Body of pancreas (tissue), 4 donors: ENCODE results near the gene HOXC4. TPM values are rescaled to one million over a fixed set of nuclear protein-coding genes. Genes with fewer than 3 reads are reported as not detected.

ENCODE experiments used
- ATAC-seq: fragments of 150-250 bp; one replicate; pipeline ENCODE4 v1.9.1; 2016
- DNase-seq, 4 donors: peaks; one replicate each; pipeline ENCODE4 v3.0.0-alpha.2; 2019
- H3K27ac ChIP-seq, 4 donors: fragments of 200-600 bp; sonication (generic); 1 replicate in 3 of 4; 2 replicates in 1 of 4; pipeline versions ENCODE4 v1.5.1 to v1.6.1; 2016 to 2019; ENCODE audit warnings: mild to moderate bottlenecking in 1 of 4, mixed read lengths in 1 of 4, moderate library complexity in 1 of 4
- H3K27me3 ChIP-seq, 2 donors: fragments of 200-600 bp; sonication (generic); one replicate each; pipeline ENCODE4 v1.6.0; 2016; ENCODE audit warnings: mild to moderate bottlenecking in 1 of 2
- H3K36me3 ChIP-seq, 2 donors: fragments of 200-600 bp; sonication (generic); replicated peaks in 1 of 2; 2 replicates each; pipeline ENCODE4 v1.5.1; 2016; ENCODE audit warnings: low read depth in 2 of 2; ENCODE audit not compliant: insufficient read depth in 1 of 2
- H3K4me1 ChIP-seq: fragments of 200-600 bp; sonication (generic); one replicate; pipeline ENCODE4 v1.6.0; 2016
- H3K4me3 ChIP-seq, 2 donors: fragments of 200-600 bp; sonication (generic); 1 replicate in 1 of 2; 2 replicates in 1 of 2; pipeline ENCODE4 v1.5.1; 2016 to 2019
- H3K9me3 ChIP-seq, 3 donors: fragments of 200-600 bp; sonication (generic); 1 replicate in 2 of 3; 2 replicates in 1 of 3; pipeline ENCODE4 v1.5.1; 2016
- CTCF ChIP-seq, 7 experiments: fragments of 450-650 bp in 4 of 7; fragments of 200-600 bp in 3 of 7; sonication (generic) in 3 of 7; IDR thresholded peaks; one replicate each; pipeline ENCODE4 v1.5.1; 2016 to 2019; ENCODE audit warnings: antibody characterized with exemption in 7 of 7
- POLR2A ChIP-seq, 3 donors: fragments of 450-650 bp; IDR thresholded peaks; one replicate each; pipeline ENCODE4 v1.6.1; 2016; ENCODE audit warnings: antibody characterized with exemption in 3 of 3, mild to moderate bottlenecking in 2 of 3
- WGBS, 2 donors: methylation state at CpG; one replicate each; pipeline ENCODE4 v1.1.5; 2017; 5-methylcytosine and 5-hydroxymethylcytosine counted together
- intact Hi-C: fragments of 100-400 bp; cut with DNase I; formaldehyde crosslinking; loops from one replicate; pipeline ENCODE4 v1.15.1; 2023
- total RNA-seq, 2 donors: library from RNA; depleted of rRNA; stranded (reverse); fragments of >200 nt; gene quantifications; one replicate each; pipeline ENCODE4 v1.1.0, GENCODE V29; 2016

Gene HOXC4
- total RNA-seq, 2 donors from 2014 or later = not detected

GRCh38 chr12:54056110-54056509, 2.5 kb downstream of the HOXC4 start:
- no peak overlapping the region for H3K27ac ChIP-seq
- peaks cover 0 to 14% of the 10 kb centered on the region in 2 donors for H3K27me3 ChIP-seq
- no peaks in the 10 kb centered on the region for H3K36me3 ChIP-seq
- peaks cover 10% of the 10 kb centered on the region for H3K4me1 ChIP-seq
- TF ChIP-seq CTCF (IDR thresholded peaks at IDR 0.05) (no peak), POLR2A (IDR thresholded peaks at IDR 0.05) (no peak)
- ATAC-seq (no peak), DNase-seq (no peak)
- intact Hi-C loops = no loop called here
- no peaks in the 10 kb centered on the region for H3K9me3 ChIP-seq
- H3K4me3 ChIP-seq = no peak overlapping the region

GRCh38 chr12:54058128-54058768, 4.6 kb downstream of the HOXC4 start:
- ATAC-seq (no peak), DNase-seq (no peak)
- Histone ChIP-seq H3K27me3 (peaks cover 0 to 7% of the 10 kb centered on the region in 2 donors), H3K9me3 (no peaks in the 10 kb centered on the region), H3K36me3 (no peaks in the 10 kb centered on the region), H3K4me1 (peaks cover 8% of the 10 kb centered on the region), H3K4me3 (no peak overlapping the region), H3K27ac (no peak overlapping the region)
- intact Hi-C loops = no loop called here
- WGBS, 2 donors = 55 to 59% methylated on average over 14 of the region's 14 CpGs
- no peak for TF ChIP-seq POLR2A (IDR thresholded peaks at IDR 0.05)
- no peak for TF ChIP-seq CTCF (IDR thresholded peaks at IDR 0.05)

- no peaks in the 10 kb centered on the region for H3K27me3 ChIP-seq
- H3K36me3 ChIP-seq = no peaks in the 10 kb centered on the region
- H3K9me3 ChIP-seq = no peaks in the 10 kb centered on the region
- intact Hi-C loops = no loop called here
- ATAC-seq (no peak), DNase-seq (no peak)
- H3K4me1 ChIP-seq = no peaks in the 10 kb centered on the region
- 35 to 44% methylated on average over 7 of the region's 7 CpGs for WGBS, 2 donors
- H3K27ac ChIP-seq = no peak overlapping the region
- TF ChIP-seq CTCF (IDR thresholded peaks at IDR 0.05) (no peak), POLR2A (IDR thresholded peaks at IDR 0.05) (no peak)
- no peak overlapping the region for H3K4me3 ChIP-seq
Measured at GRCh38 chr12:54059668-54060067, 6.0 kb downstream of the HOXC4 start.

- intact Hi-C loops = no loop called here
- Histone ChIP-seq H3K4me1 (no peaks in the 10 kb centered on the region), H3K36me3 (no peaks in the 10 kb centered on the region), H3K4me3 (no peak overlapping the region), H3K27ac (no peak overlapping the region), H3K9me3 (no peaks in the 10 kb centered on the region), H3K27me3 (no peaks in the 10 kb centered on the region)
- ATAC-seq = no peak
- no peak for DNase-seq
- TF ChIP-seq CTCF (IDR thresholded peaks at IDR 0.05) (no peak), POLR2A (IDR thresholded peaks at IDR 0.05) (no peak)
- 24 to 37% methylated on average over 36 to 37 of the region's 38 CpGs for WGBS, 2 donors
Measured at GRCh38 chr12:54060174-54060974, 6.7 kb downstream of the HOXC4 start.
